Measurements from ENCODE around the gene CRISPLD2. TPM values are rescaled to one million over a fixed set of nuclear protein-coding genes. Genes with fewer than 3 reads are reported as not detected.

Gene CRISPLD2
- total and polyA plus RNA-seq, 10 of the 15 experiments (the other 5 are each of a cell fraction or from before 2014, with no cell fraction given): 0.03 to 0.30 (median 0.08) TPM; not detected in 5

- TF ChIP-seq BHLHE40 (IDR thresholded peaks at IDR 0.05; ENCODE audit: borderline replicate concordance in 1 of 2, low read depth in 2 of 2, low read length in 1 of 2): peak in 1 of 2 experiments; percentile 37; a peak in 1 of 4 replicates
- TF ChIP-seq DPF2 (IDR thresholded peaks at IDR 0.05): no peak
- H3K4me3 ChIP-seq: no peak overlapping the region
- peaks cover 4 to 6% of the 10 kb centered on the region in 2 experiments; a peak in 3 of 4 replicates for H3K27me3 ChIP-seq (replicated peaks in 1 of 2; ENCODE audit: control insufficient read depth in 2 of 2, insufficient read depth in 2 of 2, low read length in 1 of 2)
- SMC1A ChIA-PET (ENCODE audit: uncharacterized antibody, unreplicated experiment): no interaction called here
- WGBS (ENCODE audit: insufficient coverage, insufficient replicate concordance, low lambda C conversion rate, missing lambda C conversion rate): 1% methylated on average over 7 of the region's 7 CpGs
- H4K20me1 ChIP-seq (ENCODE audit: control insufficient read depth, insufficient read depth): no peaks in the 10 kb centered on the region
- H2AFZ ChIP-seq (ENCODE audit: control insufficient read depth, low read depth, low read length): no peak overlapping the region
- no peaks in the 10 kb centered on the region for H3K36me3 ChIP-seq (ENCODE audit: control insufficient read depth in 2 of 2, insufficient read depth in 2 of 2, low read length in 1 of 2)
- intact Hi-C loops (cut with micrococcal nuclease; ENCODE audit: unreplicated experiment): no loop called here
- CTCF ChIA-PET: no interaction called here
- FAIRE-seq (no peak), ATAC-seq (peak; percentile 25; the same call in 1 of the 3 replicates), DNase-seq (ENCODE audit: low read depth, low spot score) (no peak)
- H3K79me2 ChIP-seq (ENCODE audit: control insufficient read depth, insufficient read depth, low read length): no peaks in the 10 kb centered on the region
- in situ Hi-C loops (cut with MboI): no loop called here
- no peaks in the 10 kb centered on the region; the same call in 2 of the 3 replicates for H3K9me3 ChIP-seq (replicated peaks; ENCODE audit: control insufficient read depth, insufficient read depth, low read length)
- BruUV-seq (replicated peaks): no TSS peak
- no peak overlapping the region for H3K27ac ChIP-seq (ENCODE audit: control insufficient read depth, insufficient read depth)
- no peak overlapping the region for H3K9ac ChIP-seq (ENCODE audit: control insufficient read depth, insufficient read depth, low read length)
- no peaks in the 10 kb centered on the region for H3K4me1 ChIP-seq (ENCODE audit: control insufficient read depth, insufficient read depth, low read length)
- RAD21 ChIA-PET (ENCODE audit: unreplicated experiment): interaction anchor here (1.0 to 1.1 kb wide), 2 partner anchors 16 to 53 kb away, joined by 3 to 4 read pairs; no protein-coding TSS in a partner anchor
- H3K4me2 ChIP-seq (ENCODE audit: control insufficient read depth, insufficient read depth): no peak overlapping the region
- POLR2A ChIA-PET: interaction anchor here (0.7 kb wide), 1 partner anchor 152 kb away, joined by 4 read pairs; no protein-coding TSS in a partner anchor
These were observed 20.2 kb downstream of the CRISPLD2 start for GRCh38 chr16:84839956-84840355.

- no peaks in the 10 kb centered on the region for H3K79me2 ChIP-seq (ENCODE audit: control insufficient read depth, insufficient read depth, low read length)
- intact Hi-C loops (cut with micrococcal nuclease; ENCODE audit: unreplicated experiment): no loop called here
- ChIA-PET POLR2A (no interaction called here), SMC1A (ENCODE audit: uncharacterized antibody, unreplicated experiment) (no interaction called here), RAD21 (ENCODE audit: unreplicated experiment) (no interaction called here), CTCF (no interaction called here)
- no peak for ATAC-seq
- no peak for FAIRE-seq
- in situ Hi-C loops (cut with MboI): no loop called here
- no peak overlapping the region for H3K9ac ChIP-seq (ENCODE audit: control insufficient read depth, insufficient read depth, low read length)
- H3K4me3 ChIP-seq: no peak overlapping the region
- peaks cover 4 to 6% of the 10 kb centered on the region in 2 experiments; a peak in 3 of 4 replicates for H3K27me3 ChIP-seq (replicated peaks in 1 of 2; ENCODE audit: control insufficient read depth in 2 of 2, insufficient read depth in 2 of 2, low read length in 1 of 2)
- H4K20me1 ChIP-seq (ENCODE audit: control insufficient read depth, insufficient read depth): no peaks in the 10 kb centered on the region
- no peaks in the 10 kb centered on the region; the same call in 2 of the 3 replicates for H3K9me3 ChIP-seq (replicated peaks; ENCODE audit: control insufficient read depth, insufficient read depth, low read length)
- H3K27ac ChIP-seq (ENCODE audit: control insufficient read depth, insufficient read depth): no peak overlapping the region
- WGBS (ENCODE audit: insufficient coverage, insufficient replicate concordance, low lambda C conversion rate, missing lambda C conversion rate): 29% methylated on average over 22 of the region's 22 CpGs
- H3K4me1 ChIP-seq (ENCODE audit: control insufficient read depth, insufficient read depth, low read length): no peaks in the 10 kb centered on the region
- no peaks in the 10 kb centered on the region for H3K36me3 ChIP-seq (ENCODE audit: control insufficient read depth in 2 of 2, insufficient read depth in 2 of 2, low read length in 1 of 2)
- H3K4me2 ChIP-seq (ENCODE audit: control insufficient read depth, insufficient read depth): no peak overlapping the region
- no peak overlapping the region for H2AFZ ChIP-seq (ENCODE audit: control insufficient read depth, low read depth, low read length)
- DNase-seq (ENCODE audit: low read depth, low spot score): no peak
- BruUV-seq (replicated peaks): no TSS peak
- TF ChIP-seq NR2C1 (IDR thresholded peaks at IDR 0.05) (no peak), ATF2 (IDR thresholded peaks at IDR 0.05; ENCODE audit: low read length) (no peak), FOS (IDR thresholded peaks at IDR 0.05; ENCODE audit: borderline replicate concordance, extremely low read depth, insufficient read length) (no peak), YBX1 (IDR thresholded peaks at IDR 0.05) (no peak), LARP7 (IDR thresholded peaks at IDR 0.05) (no peak), EGR1 (IDR thresholded peaks at IDR 0.05; ENCODE audit: borderline replicate concordance in 1 of 2, low read depth in 2 of 2, low read length in 2 of 2) (no peak), HDAC6 (IDR thresholded peaks at IDR 0.05; ENCODE audit: unreplicated experiment) (no peak), CHD1 (IDR thresholded peaks at IDR 0.05; ENCODE audit: low read depth, low read length) (no peak), EZH2 (IDR thresholded peaks at IDR 0.05; ENCODE audit: borderline replicate concordance, control insufficient read depth, low read depth, low read length) (no peak)
These were observed 21.2 kb downstream of the CRISPLD2 start for GRCh38 chr16:84840687-84841627.

Measured in GM12878 (cell line).